DOHH2 (cell line): ENCODE results near the gene CEP85L.

Experiments
- H3F3A ChIP-seq: fragments of 200-600 bp; sonication (generic), shearing (Covaris generic); 2 replicates; pipeline ENCODE4 v1.6.0; 2016; ENCODE audit warnings: antibody characterized with exemption, mild to moderate bottlenecking; ENCODE audit not compliant: control insufficient read depth, insufficient read depth
- H3K27ac ChIP-seq: fragments of 200-600 bp; sonication (generic); 2 replicates; pipeline ENCODE4 v1.5.1; 2014; ENCODE audit warnings: low read depth, mild to moderate bottlenecking, low read length, moderate library complexity
- H3K27me3 ChIP-seq: fragments of 200-600 bp; sonication (generic); 2 replicates; pipeline ENCODE4 v1.6.1; 2014; ENCODE audit warnings: mild to moderate bottlenecking, low read length, mixed read lengths; ENCODE audit not compliant: control insufficient read depth
- H3K36me3 ChIP-seq: fragments of 200-600 bp; sonication (generic); 2 replicates; pipeline ENCODE4 v1.6.1; 2014; ENCODE audit warnings: mild to moderate bottlenecking, low read length, moderate library complexity, mixed read lengths; ENCODE audit not compliant: control insufficient read depth
- H3K4me1 ChIP-seq: fragments of 200-600 bp; sonication (generic); 2 replicates; pipeline ENCODE4 v1.6.1; 2014; ENCODE audit warnings: mild to moderate bottlenecking, low read length, mixed read lengths; ENCODE audit not compliant: control insufficient read depth
- H3K4me2 ChIP-seq: fragments of 200-600 bp; sonication (generic); 2 replicates; pipeline ENCODE4 v1.6.0; 2014; ENCODE audit warnings: mild to moderate bottlenecking, low read length, moderate library complexity
- H3K4me3 ChIP-seq: fragments of 200-600 bp; sonication (generic); 2 replicates; pipeline ENCODE4 v1.5.1; 2014; ENCODE audit warnings: mild to moderate bottlenecking, low read length, mixed read lengths
- H3K79me2 ChIP-seq: fragments of 200-600 bp; sonication (generic); 2 replicates; pipeline ENCODE4 v1.6.1; 2014; ENCODE audit warnings: mild to moderate bottlenecking, low read length, mixed read lengths; ENCODE audit not compliant: control insufficient read depth
- H3K9me2 ChIP-seq: fragments of 200-600 bp; sonication (generic); replicated peaks from 2 replicates; pipeline ENCODE4 v1.6.1; 2014; ENCODE audit warnings: mild to moderate bottlenecking, low read length, mixed read lengths; ENCODE audit not compliant: control insufficient read depth
- H3K9me3 ChIP-seq: fragments of 200-600 bp; sonication (generic); 2 replicates; pipeline ENCODE4 v1.6.1; 2014; ENCODE audit warnings: antibody characterized with exemption, low read length, mixed read lengths; ENCODE audit not compliant: control insufficient read depth, insufficient read depth
- H4K20me1 ChIP-seq: fragments of 200-600 bp; sonication (generic); 2 replicates; pipeline ENCODE4 v1.6.0; 2014; ENCODE audit warnings: low read depth, mild to moderate bottlenecking, antibody characterized with exemption, low read length, moderate library complexity; ENCODE audit not compliant: control insufficient read depth, insufficient read depth
- EZH2phosphoT487 ChIP-seq: fragments of 200-600 bp; sonication (generic); IDR thresholded peaks from 2 replicates; pipeline ENCODE4 v1.6.1; 2017; ENCODE audit warnings: borderline replicate concordance, mild to moderate bottlenecking, antibody characterized with exemption, low read length, moderate library complexity, mixed read lengths
- TF ChIP-seq, protein P1 (sequence below): fragments of 200-600 bp; sonication (generic); IDR thresholded peaks from one replicate; pipeline ENCODE4 v1.5.1; 2014; ENCODE audit warnings: antibody characterized with exemption, mild to moderate bottlenecking, low read depth, low read length; ENCODE audit not compliant: poor library complexity, severe bottlenecking

CEP85L gene

DNA sequence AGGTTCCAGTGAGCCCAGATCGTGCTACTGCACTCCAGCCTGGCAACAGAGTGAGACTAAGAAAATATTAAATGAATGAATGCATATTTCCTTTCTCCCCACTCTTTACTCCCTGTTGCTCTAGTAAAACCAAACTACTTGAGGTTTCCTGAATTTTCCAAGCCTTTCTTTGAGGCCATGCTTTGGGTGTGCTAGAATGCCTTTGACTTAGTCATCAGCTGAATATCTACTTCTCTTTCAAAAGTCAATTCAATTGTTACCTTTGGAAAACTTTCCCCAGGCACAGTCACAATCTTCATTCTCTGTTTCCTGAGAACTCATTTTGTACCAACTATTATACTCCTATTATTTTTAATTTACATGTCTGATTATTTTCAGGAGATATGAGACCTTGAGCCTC, 27.5 kb upstream of the CEP85L start:
- no peaks in the 10 kb centered on the region for H3K4me1 ChIP-seq
- H3K27ac ChIP-seq, result no peak overlapping the region
- no peak overlapping the region for H3K4me2 ChIP-seq
- no peaks in the 10 kb centered on the region for H3F3A ChIP-seq
- no peaks in the 10 kb centered on the region for H3K9me2 ChIP-seq
- no peak overlapping the region for H3K4me3 ChIP-seq
- no peaks in the 10 kb centered on the region for H4K20me1 ChIP-seq
- H3K36me3 ChIP-seq, result no peaks in the 10 kb centered on the region
- TF ChIP-seq EZH2phosphoT487, result no peak
- TF ChIP-seq, protein P1, sequence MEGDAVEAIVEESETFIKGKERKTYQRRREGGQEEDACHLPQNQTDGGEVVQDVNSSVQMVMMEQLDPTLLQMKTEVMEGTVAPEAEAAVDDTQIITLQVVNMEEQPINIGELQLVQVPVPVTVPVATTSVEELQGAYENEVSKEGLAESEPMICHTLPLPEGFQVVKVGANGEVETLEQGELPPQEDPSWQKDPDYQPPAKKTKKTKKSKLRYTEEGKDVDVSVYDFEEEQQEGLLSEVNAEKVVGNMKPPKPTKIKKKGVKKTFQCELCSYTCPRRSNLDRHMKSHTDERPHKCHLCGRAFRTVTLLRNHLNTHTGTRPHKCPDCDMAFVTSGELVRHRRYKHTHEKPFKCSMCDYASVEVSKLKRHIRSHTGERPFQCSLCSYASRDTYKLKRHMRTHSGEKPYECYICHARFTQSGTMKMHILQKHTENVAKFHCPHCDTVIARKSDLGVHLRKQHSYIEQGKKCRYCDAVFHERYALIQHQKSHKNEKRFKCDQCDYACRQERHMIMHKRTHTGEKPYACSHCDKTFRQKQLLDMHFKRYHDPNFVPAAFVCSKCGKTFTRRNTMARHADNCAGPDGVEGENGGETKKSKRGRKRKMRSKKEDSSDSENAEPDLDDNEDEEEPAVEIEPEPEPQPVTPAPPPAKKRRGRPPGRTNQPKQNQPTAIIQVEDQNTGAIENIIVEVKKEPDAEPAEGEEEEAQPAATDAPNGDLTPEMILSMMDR, result no peak
- no peaks in the 10 kb centered on the region for H3K9me3 ChIP-seq
- H3K27me3 ChIP-seq, result no peaks in the 10 kb centered on the region
- H3K79me2 ChIP-seq, result no peaks in the 10 kb centered on the region

DNA sequence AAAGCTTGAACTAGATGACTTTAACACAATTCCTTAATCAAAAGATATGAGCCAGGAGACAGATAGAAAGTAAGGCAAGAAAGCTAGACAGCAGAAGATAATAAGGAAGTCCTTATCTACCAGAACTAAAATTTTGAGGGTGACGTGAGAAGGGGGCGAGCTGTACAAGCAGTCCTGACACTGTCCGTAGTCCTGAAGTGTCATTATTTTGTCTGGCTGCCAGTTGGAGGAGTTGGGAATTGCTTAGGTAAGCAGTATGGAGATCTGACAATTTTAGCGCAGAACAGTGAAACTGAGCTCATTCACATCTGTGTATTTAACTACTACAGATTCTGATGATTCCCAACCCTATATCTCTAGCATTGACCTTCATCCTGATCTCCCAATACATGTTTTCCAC, 25.8 kb upstream of the CEP85L start:
- H3K4me3 ChIP-seq, result no peak overlapping the region
- H3K9me2 ChIP-seq, result no peaks in the 10 kb centered on the region
- H4K20me1 ChIP-seq, result no peaks in the 10 kb centered on the region
- no peak overlapping the region for H3K27ac ChIP-seq
- no peaks in the 10 kb centered on the region for H3K4me1 ChIP-seq
- no peaks in the 10 kb centered on the region for H3K79me2 ChIP-seq
- TF ChIP-seq EZH2phosphoT487, result no peak
- TF ChIP-seq, protein P1, result no peak
- H3K9me3 ChIP-seq, result no peaks in the 10 kb centered on the region
- H3K27me3 ChIP-seq, result no peaks in the 10 kb centered on the region
- no peak overlapping the region for H3K4me2 ChIP-seq
- H3K36me3 ChIP-seq, result no peaks in the 10 kb centered on the region
- H3F3A ChIP-seq, result no peaks in the 10 kb centered on the region

DNA sequence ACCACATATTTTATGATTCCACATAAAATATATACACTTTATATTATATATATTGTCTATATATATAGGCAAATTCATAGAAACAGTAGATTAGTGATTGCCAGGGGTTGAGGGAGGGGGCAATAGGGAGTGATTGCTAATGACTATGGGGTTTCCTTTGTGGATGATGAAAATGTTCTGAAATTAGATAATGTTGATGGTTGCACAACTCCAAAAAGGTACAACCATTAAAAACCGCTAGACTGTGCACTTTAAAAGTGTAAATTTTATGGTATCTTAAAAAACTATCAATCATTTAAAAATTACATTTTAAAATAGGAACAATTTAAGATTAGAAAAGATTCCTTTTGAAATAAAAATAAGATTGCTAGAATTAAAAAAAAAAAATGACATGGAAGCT, 23.8 kb upstream of the CEP85L start:
- Histone ChIP-seq H3F3A (no peaks in the 10 kb centered on the region), H3K9me2 (no peaks in the 10 kb centered on the region), H3K27me3 (no peaks in the 10 kb centered on the region), H3K79me2 (no peaks in the 10 kb centered on the region), H4K20me1 (no peaks in the 10 kb centered on the region), H3K36me3 (no peaks in the 10 kb centered on the region), H3K9me3 (no peaks in the 10 kb centered on the region), H3K27ac (no peak overlapping the region), H3K4me1 (no peaks in the 10 kb centered on the region), H3K4me2 (no peak overlapping the region), H3K4me3 (no peak overlapping the region)
- TF ChIP-seq, protein P1, result no peak
- no peak for TF ChIP-seq EZH2phosphoT487

DNA sequence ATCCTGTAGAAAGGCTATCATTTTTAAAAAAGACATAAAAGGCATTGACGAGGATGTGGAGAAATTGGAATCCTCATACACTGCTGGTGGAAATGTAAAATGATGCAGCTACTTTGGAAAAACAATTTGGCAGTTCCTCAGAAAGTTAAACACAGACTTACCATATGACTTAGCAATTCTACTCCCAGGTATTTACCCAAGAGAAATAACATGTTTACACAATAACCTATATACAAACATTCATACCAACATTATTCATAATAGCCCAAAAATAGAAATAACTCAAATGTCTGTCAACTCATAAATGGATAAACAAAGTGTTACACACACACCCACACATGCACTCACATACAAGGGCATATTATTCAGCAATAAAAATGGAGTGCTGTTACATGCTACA, 23.4 kb upstream of the CEP85L start:
- Histone ChIP-seq H3K4me3 (no peak overlapping the region), H3K9me2 (no peaks in the 10 kb centered on the region), H3F3A (no peaks in the 10 kb centered on the region), H4K20me1 (no peaks in the 10 kb centered on the region), H3K79me2 (no peaks in the 10 kb centered on the region), H3K4me2 (no peak overlapping the region), H3K4me1 (no peaks in the 10 kb centered on the region), H3K27me3 (no peaks in the 10 kb centered on the region), H3K36me3 (no peaks in the 10 kb centered on the region), H3K27ac (no peak overlapping the region), H3K9me3 (no peaks in the 10 kb centered on the region)
- TF ChIP-seq, protein P1, result no peak
